Medulla oblongata (tissue), 1 donor: ENCODE results near the gene IRF2.
"Not testable (repeated sequence)": the region's sequence is repeated elsewhere in the genome, so short reads cannot be mapped to it uniquely, and the experiment has no call there.

Experiments used
- DNase-seq: peaks from one replicate; pipeline ENCODE4 v3.0.0-alpha.2; 2015; ENCODE audit errors: extremely low spot score

The IRF2 gene

DNA sequence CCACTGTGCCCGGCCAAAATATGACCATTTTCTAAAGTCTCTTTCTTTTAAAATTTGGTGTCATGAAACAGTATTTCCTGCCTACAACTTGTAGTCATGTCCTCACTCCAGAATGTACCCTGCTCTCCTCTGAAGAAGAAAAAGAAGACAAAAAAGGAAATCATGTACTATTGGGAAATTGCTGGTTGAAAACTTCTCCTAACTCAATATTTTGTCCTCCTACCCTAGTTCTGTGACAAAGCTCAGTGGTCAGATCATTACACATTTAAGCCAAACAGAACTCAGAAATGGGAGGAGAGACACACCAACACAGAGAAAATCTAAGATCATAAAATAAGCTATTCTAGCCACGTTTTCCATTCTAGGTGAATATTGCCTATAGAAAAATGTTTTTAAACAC lies 127.7 kb downstream of the IRF2 start:
- DNase-seq = no peak

DNA sequence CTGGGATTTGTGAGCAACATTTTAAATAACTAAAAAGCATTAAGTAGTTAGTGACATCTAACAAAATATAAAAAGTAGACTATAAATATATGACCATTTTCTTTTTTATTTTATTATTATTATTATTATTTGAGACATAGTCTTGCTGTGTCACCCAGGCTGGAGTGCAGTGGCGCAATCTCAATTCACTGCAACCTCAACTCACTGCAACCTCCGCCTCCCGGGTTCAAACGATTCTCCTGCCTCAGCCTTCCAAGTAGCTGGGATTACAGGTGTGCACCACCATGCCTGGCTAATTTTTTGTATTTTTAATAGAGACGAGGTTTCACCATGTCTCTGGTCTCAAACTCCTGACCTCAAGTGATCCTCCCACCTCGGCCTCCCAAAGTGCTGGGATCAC lies 128.1 kb downstream of the IRF2 start:
- DNase-seq = not testable (repeated sequence)

DNA sequence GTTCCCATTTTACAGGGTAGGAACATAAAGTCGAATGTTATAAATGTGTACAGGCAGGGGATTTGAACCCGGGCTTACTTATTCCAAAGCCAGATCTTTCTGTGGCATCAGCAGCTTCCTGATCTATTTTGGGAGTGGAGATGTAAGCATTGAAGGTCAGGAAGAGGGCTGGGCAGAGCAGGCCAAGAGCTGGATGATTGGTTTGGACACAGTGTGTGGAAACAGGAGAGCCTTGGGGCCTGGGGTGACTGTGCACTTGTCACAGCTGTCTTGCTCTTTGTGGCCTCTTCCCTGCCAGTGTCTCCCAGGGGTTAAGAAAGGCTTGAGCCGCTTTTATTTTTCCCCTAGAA lies 128.8 kb downstream of the IRF2 start:
- no peak for DNase-seq

DNA sequence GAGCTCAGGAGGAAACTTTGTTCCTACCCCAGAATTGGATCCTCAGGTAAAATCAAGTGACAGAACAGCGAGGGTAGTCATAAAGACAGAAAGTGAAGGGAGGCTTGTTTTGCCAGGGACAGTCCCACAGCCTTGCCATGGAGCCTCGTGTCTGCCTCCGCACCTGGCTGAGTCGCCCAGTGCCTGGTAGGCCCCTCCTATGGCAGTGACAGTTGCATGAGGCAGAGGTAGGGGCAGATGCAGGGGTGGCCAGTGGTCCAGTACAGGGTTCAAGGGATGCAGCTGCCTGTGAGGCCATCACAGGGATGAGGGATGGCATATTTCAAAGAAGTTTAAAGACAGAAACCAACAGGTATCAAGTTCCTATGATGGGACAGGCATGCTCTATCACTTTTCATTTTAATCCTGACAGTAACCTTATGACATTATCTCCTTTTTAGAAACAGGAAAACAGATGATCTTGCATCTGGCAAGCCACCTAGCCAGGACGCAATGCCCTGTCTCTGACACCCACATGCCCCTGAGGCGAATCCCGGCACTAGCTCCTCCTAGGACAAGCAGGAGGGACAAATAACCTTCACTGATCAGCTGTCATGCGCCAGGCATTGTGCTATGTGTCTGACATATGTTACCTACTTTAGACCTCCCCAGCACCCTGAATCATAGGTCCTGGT lies 129.3 kb downstream of the IRF2 start:
- DNase-seq = no peak

DNA sequence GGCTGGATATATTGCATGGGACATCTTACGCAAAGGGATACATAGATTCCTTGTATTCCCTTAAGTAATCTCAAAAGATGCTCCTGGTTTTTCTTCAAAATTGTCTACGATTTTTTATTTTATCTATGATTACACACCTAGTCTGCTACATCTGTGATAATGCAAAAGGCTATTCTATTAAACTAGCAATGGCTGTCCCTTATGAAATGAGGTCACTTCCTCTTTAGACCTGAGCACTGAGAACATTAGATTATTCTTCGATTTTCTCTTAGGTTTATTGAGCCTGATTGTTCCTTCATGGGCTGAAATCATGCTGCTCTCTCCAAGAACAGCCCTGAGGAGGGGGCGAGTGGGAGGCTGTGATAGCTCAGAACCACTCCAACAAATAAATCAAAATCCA lies 129.9 kb downstream of the IRF2 start:
- DNase-seq = no peak

DNA sequence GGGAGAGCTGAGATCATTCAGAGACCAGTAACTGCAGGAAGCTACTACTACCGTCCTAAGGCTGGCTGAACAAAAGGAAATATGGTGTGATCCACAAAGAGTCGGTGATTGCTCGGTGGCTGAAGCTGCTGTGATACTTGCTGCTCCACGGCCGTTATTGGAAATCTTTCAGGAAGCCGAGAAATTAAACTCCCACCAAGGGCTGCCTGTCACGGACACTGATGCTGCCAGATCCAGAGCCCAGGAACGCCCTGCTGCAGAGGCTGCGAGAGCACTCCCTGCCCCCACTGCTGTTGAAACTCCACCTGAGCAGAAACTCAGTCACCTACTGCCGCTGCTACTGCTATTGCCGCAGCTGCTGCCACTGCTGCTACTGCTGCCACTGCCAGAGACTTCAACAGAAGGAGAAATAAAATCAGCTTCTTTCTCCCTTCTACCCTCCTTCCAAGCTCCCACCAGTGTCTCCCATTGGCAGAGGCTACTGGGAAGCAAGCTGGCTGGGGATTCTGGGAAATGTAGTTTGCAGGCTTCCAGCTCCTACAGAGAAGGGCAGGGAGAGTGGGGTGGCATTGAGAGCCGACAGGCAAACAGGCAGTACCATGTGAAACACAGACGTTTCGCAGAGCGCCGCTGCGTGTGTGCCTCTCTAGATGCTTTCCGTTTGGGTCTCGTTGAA lies 130.7 kb downstream of the IRF2 start:
- DNase-seq = peak; percentile 93

DNA sequence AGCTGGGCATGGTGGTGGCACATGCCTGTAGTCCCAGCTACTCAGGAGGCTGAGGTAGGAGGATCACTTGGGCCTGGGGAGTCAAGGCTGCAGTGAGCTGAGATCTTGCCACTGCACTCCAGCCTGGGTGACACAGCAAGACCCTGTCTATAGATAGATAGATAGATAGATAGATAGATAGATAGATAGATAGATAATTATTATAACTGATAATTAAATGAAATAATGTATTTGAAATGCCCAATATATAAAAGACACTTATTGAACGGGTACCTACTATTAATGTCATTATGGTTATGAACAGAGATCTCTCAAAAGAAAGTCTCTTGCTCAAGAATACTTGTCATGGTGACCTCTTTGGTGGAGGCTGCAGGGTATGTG lies 131.5 kb downstream of the IRF2 start:
- DNase-seq = not testable (repeated sequence)

DNA sequence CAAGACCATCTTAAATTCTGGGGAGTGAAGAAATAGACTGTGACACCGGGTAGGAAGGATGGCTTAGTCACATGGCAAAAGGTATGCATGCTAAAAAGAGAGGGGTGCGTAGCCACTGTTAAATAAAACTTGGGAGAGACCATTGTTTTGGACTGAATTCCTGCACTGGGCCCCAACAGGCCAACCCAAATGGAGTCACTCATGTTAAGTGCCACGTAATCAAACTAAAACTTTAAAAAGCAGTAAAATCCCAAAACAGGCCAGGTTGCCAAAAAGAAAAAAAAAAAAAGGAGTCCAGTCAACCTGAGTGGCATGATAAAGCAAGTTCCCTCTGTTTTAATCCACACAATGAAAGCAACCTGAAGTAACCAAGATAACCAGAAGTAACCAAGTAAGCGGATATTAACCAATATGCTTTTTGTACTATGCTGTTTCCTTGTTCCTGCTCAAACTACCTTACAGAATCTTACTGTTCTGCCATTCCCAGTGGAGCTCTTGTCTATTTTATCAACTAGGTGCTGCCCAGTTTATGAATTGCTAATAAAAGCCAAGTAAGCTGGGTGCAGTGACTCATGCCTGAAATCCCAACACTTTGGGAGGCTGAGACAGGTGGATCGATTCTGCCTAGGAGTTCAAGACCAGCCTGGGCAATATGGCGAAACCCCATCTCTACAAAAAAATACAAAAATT lies 132.0 kb downstream of the IRF2 start:
- DNase-seq = no peak

DNA sequence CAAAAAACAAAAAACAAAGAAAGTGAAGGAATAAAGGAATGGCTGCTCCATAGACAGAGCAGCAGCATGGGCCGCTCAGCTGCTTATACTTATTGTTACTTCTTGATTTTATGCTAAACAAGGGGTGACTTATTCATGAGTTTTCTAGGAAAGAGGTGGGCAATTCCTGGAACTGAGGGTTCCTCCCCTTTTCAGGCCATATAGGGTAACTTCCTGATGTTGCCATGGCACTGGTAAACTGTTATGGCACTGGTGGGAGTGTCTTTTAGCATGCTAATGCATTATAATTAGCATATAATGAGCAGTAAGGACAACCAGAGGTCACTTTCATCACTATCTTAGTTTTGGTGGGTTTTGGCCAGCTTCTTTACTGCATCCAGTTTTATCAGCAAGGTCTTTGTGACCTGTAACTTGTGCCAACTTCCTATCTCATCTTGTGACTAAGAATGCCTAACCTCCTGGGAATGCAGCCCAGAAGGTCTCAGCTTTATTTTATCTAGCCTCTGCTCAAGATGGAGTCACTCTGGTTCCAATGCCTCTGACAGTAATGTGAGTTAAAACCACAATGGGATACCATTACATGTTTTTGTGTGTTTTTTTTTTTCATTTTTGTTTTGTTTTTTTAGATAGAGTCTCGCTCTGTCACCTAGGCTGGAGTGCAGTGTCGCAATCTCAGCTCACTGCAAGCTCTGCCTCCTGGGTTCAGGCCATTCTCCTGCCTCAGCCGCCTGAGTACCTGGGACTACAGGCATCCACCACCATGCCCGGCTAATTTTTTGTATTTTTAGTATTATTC lies 134.8 kb downstream of the IRF2 start:
- not testable (repeated sequence) for DNase-seq

DNA sequence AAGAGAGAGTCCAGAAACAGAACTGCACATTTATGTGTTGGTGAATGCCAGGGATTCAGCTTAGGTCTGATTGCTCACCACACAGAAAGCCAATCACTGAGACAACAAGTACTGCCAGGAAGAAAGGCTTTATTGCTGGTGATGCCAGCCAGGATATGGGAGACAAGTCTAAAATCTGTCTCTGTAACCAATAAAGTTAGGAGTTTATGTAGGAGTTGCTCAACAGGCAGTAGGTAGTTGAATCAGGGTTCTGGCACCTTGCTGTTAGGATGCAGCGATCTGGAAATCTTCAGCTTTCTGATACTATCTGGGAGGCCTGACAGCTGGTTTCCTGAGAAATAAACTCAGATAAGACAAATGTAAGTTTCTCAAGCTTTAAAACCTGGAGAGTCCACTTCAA lies 136.4 kb downstream of the IRF2 start:
- no peak for DNase-seq
